GM12878 (cell line): Measurements from ENCODE around the gene TRIM40. TPM values are rescaled to one million over a fixed set of nuclear protein-coding genes. Genes with fewer than 3 reads are reported as not detected.

Source experiments
- ATAC-seq: fragments of 200-7000 bp; cut with Tn5 transposase; 3 replicates; pipeline ENCODE4 v1.9.1; 2020; ENCODE audit warnings: mild to moderate bottlenecking, moderate library complexity
- BruUV-seq: library from RNA; stranded (reverse); fragments of 400-500 nt; replicated peaks from 2 replicates; lab custom pipeline; 2021; lab: Mats Ljungman, UMichigan
- CTCF ChIA-PET: fragments of 300-600 bp; sonication (Branson Sonifier 250); formaldehyde crosslinking; extraction: SDS; loops from one replicate; lab custom pipeline; 2021; ENCODE audit warnings: inconsistent platforms; lab: Yijun Ruan, JAX
- POLR2A ChIA-PET: fragments of 350-600 bp; formaldehyde crosslinking; extraction: SDS; loops from one replicate; lab custom pipeline; 2021; ENCODE audit warnings: inconsistent platforms; lab: Charles Lee
- RAD21 ChIA-PET: fragments of 300-600 bp; sonication (Branson Sonifier 250); formaldehyde crosslinking; loops from one replicate; lab custom pipeline; 2023; ENCODE audit warnings: antibody characterized with exemption; ENCODE audit not compliant: unreplicated experiment; lab: Charles Lee
- SMC1A ChIA-PET: fragments of 300-600 bp; sonication (Branson Sonifier 250); formaldehyde crosslinking; loops from one replicate; lab custom pipeline; 2023; ENCODE audit not compliant: unreplicated experiment, uncharacterized antibody; lab: Charles Lee
- DNase-seq: peaks from one replicate; pipeline ENCODE4 v3.0.0-alpha.2; 2011; ENCODE audit warnings: low read depth, low spot score
- FAIRE-seq: peaks from 3 replicates; lab custom pipeline; 2011; peaks lifted over from hg19 to GRCh38; lab: Jason Lieb, UNC
- H2AFZ ChIP-seq: 2 replicates; pipeline ENCODE4 v1.6.0; 2011; ENCODE audit warnings: low read depth, low read length, control low read depth; ENCODE audit not compliant: control insufficient read depth
- H3K27ac ChIP-seq: 2 replicates; pipeline ENCODE4 v1.5.1; 2011; ENCODE audit warnings: control low read depth; ENCODE audit not compliant: control insufficient read depth, insufficient read depth
- H3K27me3 ChIP-seq, 2 experiments: replicated peaks in 1 of 2; 2 replicates each; pipeline versions ENCODE4 v1.6.0 to v1.6.1; 2011; ENCODE audit warnings: low read length in 1 of 2; ENCODE audit not compliant: control insufficient read depth in 2 of 2, insufficient read depth in 2 of 2
- H3K36me3 ChIP-seq, 2 experiments: 2 replicates each; pipeline ENCODE4 v1.5.1; 2011; ENCODE audit warnings: low read length in 1 of 2; ENCODE audit not compliant: control insufficient read depth in 2 of 2, insufficient read depth in 2 of 2
- H3K4me1 ChIP-seq: 2 replicates; pipeline ENCODE4 v1.6.1; 2011; ENCODE audit warnings: mild to moderate bottlenecking, low read length, moderate library complexity, mixed read lengths; ENCODE audit not compliant: control insufficient read depth, insufficient read depth
- H3K4me2 ChIP-seq: 2 replicates; pipeline ENCODE4 v1.6.0; 2011; ENCODE audit warnings: control low read depth; ENCODE audit not compliant: control insufficient read depth, insufficient read depth
- H3K4me3 ChIP-seq: fragments of 200-600 bp; sonication (generic); 2 replicates; pipeline ENCODE4 v1.5.1; 2016
- H3K79me2 ChIP-seq: 2 replicates; pipeline ENCODE4 v1.6.0; 2011; ENCODE audit warnings: low read length; ENCODE audit not compliant: control insufficient read depth, insufficient read depth
- H3K9ac ChIP-seq: 2 replicates; pipeline ENCODE4 v1.8.0; 2011; ENCODE audit warnings: low read length, control low read depth, mixed read lengths; ENCODE audit not compliant: control insufficient read depth, insufficient read depth
- H3K9me3 ChIP-seq: replicated peaks from 3 replicates; pipeline ENCODE4 v1.5.1; 2011; ENCODE audit warnings: mild to moderate bottlenecking, low read length; ENCODE audit not compliant: control insufficient read depth, insufficient read depth
- H4K20me1 ChIP-seq: 2 replicates; pipeline ENCODE4 v1.6.0; 2011; ENCODE audit not compliant: control insufficient read depth, insufficient read depth
- NFYB ChIP-seq: IDR thresholded peaks from 2 replicates; pipeline ENCODE4 v1.6.1; 2011; ENCODE audit warnings: low read depth, mild to moderate bottlenecking, low read length, improper control_type of control experiment, moderate library complexity; ENCODE audit not compliant: insufficient read depth
- POLR2A ChIP-seq: IDR thresholded peaks from 2 replicates; pipeline ENCODE4 v1.6.1; 2011; ENCODE audit warnings: low read depth, mild to moderate bottlenecking, low read length
- SIX5 ChIP-seq: IDR thresholded peaks from 2 replicates; pipeline ENCODE4 v1.6.1; 2011; ENCODE audit warnings: mild to moderate bottlenecking, low read depth, low read length, moderate library complexity; ENCODE audit not compliant: severe bottlenecking
- ZNF622 ChIP-seq: fragments of 450-650 bp; IDR thresholded peaks from 2 replicates; pipeline ENCODE4 v1.6.1; 2017; ENCODE audit warnings: mild to moderate bottlenecking, inconsistent platforms
- whole genome bisulfite sequencing: methylation state at CpG from one replicate; pipeline ENCODE4 v1.1.6; 2016; ENCODE audit warnings: low lambda C conversion rate; ENCODE audit not compliant: insufficient replicate concordance, insufficient coverage; ENCODE audit errors: missing lambda C conversion rate; 5-methylcytosine and 5-hydroxymethylcytosine counted together
- in situ Hi-C: fragments of 300-500 bp; cut with MboI; formaldehyde crosslinking; loops from 9 replicates; pipeline ENCODE4 v1.14.3; 2018; ENCODE audit warnings: mixed read lengths
- intact Hi-C: fragments of 100-400 bp; cut with micrococcal nuclease; formaldehyde crosslinking; loops from one replicate; pipeline ENCODE4 v1.14.2; 2022; ENCODE audit not compliant: unreplicated experiment
- polyA plus RNA-seq, 11 experiments: library from polyadenylated mRNA; depleted of rRNA in 4 of 11; unstranded in 6 of 11; stranded (reverse) in 5 of 11; fragments of >200 nt; fragmentation: Nextera tagmentation in 4 of 11; fragmentation: Illumina TruSeq in 1 of 11; extraction: Ambion mirVana in 4 of 11; extraction: Trizol in 1 of 11; gene quantifications; 1 replicate in 1 of 11; 2 replicates in 10 of 11; pipeline versions ENCODE4 v1.2.1 to v1.2.3, GENCODE V29; 2011 to 2016; ENCODE audit warnings: inconsistent platforms in 2 of 11, missing spikeins in 2 of 11, low read depth in 1 of 11
- total RNA-seq, 4 experiments: library from RNA; depleted of rRNA in 3 of 4; stranded (reverse); fragments of >200 nt in 3 of 4; fragmentation: Illumina TruSeq in 1 of 4; extraction: Trizol in 1 of 4; gene quantifications; 2 replicates each; pipeline versions ENCODE4 v1.2.1 to v1.2.3, GENCODE V29; 2013 to 2021
- TF ChIP-seq, protein P1 (sequence below): IDR thresholded peaks from 2 replicates; pipeline ENCODE4 v1.6.1; 2012; ENCODE audit warnings: low read depth, low read length, improper control_type of control experiment
- TF ChIP-seq, protein P2 (sequence below): fragments of 450-650 bp; IDR thresholded peaks from 2 replicates; pipeline ENCODE4 v1.6.1; 2016; ENCODE audit warnings: mild to moderate bottlenecking
- TF ChIP-seq, protein P3 (sequence below): IDR thresholded peaks from 2 replicates; pipeline ENCODE4 v1.6.1; 2011; ENCODE audit warnings: borderline replicate concordance, low read depth, mild to moderate bottlenecking, moderate library complexity, low read length; ENCODE audit not compliant: insufficient read depth, poor library complexity, severe bottlenecking
- TF ChIP-seq, protein P4 (sequence below): fragments of 450-650 bp; IDR thresholded peaks from 2 replicates; pipeline ENCODE4 v1.6.1; 2018; ENCODE audit warnings: mild to moderate bottlenecking, low read depth, moderate library complexity; ENCODE audit not compliant: partially characterized antibody
- TF ChIP-seq, protein P5 (sequence below): IDR thresholded peaks from 2 replicates; pipeline ENCODE4 v1.6.1; 2012; ENCODE audit warnings: mild to moderate bottlenecking, low read depth, low read length

TRIM40 gene
- total and polyA plus RNA-seq, 10 of the 15 experiments (the other 5 are each of a cell fraction or from before 2014, with no cell fraction given) = not detected

DNA sequence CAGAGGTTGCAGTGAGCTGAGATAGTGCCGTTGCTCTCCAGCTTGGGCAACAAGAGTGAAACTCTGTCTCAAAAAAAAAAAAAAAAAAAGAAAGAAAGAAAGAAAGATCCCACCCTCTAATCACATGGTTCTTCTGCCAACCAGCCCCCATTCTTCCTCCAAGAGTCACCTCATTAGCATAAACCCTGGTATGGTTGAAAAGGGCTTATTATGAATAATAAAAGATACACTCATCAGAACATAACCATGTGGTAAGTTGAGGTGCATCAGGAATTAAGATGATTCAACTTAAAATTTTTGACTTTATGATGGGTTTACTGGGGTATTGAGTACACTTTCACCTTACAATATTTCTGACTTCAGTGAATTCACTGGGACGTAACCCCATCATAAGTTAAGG is 793 bp upstream of the TRIM40 start:
- RAD21 ChIA-PET = interaction anchor here (0.6 to 8.5 kb wide), 2 partner anchors 30 to 43 kb away, joined by 3 to 333 read pairs; no protein-coding TSS in a partner anchor
- Histone ChIP-seq H3K27me3 (peaks cover 0 to 5% of the 10 kb centered on the region in 2 experiments; a peak in 2 of 4 replicates), H3K4me3 (no peak overlapping the region), H3K9ac (no peak overlapping the region)
- FAIRE-seq = no peak
- TF ChIP-seq, protein P1, sequence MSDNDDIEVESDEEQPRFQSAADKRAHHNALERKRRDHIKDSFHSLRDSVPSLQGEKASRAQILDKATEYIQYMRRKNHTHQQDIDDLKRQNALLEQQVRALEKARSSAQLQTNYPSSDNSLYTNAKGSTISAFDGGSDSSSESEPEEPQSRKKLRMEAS = no peak
- TF ChIP-seq, protein P2, sequence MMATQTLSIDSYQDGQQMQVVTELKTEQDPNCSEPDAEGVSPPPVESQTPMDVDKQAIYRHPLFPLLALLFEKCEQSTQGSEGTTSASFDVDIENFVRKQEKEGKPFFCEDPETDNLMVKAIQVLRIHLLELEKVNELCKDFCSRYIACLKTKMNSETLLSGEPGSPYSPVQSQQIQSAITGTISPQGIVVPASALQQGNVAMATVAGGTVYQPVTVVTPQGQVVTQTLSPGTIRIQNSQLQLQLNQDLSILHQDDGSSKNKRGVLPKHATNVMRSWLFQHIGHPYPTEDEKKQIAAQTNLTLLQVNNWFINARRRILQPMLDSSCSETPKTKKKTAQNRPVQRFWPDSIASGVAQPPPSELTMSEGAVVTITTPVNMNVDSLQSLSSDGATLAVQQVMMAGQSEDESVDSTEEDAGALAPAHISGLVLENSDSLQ = no peak
- TF ChIP-seq SIX5 = no peak
- no peak for TF ChIP-seq NFYB
- no peak for TF ChIP-seq POLR2A
- TF ChIP-seq, protein P3, sequence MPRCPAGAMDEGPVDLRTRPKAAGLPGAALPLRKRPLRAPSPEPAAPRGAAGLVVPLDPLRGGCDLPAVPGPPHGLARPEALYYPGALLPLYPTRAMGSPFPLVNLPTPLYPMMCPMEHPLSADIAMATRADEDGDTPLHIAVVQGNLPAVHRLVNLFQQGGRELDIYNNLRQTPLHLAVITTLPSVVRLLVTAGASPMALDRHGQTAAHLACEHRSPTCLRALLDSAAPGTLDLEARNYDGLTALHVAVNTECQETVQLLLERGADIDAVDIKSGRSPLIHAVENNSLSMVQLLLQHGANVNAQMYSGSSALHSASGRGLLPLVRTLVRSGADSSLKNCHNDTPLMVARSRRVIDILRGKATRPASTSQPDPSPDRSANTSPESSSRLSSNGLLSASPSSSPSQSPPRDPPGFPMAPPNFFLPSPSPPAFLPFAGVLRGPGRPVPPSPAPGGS = no peak
- TF ChIP-seq, protein P4, sequence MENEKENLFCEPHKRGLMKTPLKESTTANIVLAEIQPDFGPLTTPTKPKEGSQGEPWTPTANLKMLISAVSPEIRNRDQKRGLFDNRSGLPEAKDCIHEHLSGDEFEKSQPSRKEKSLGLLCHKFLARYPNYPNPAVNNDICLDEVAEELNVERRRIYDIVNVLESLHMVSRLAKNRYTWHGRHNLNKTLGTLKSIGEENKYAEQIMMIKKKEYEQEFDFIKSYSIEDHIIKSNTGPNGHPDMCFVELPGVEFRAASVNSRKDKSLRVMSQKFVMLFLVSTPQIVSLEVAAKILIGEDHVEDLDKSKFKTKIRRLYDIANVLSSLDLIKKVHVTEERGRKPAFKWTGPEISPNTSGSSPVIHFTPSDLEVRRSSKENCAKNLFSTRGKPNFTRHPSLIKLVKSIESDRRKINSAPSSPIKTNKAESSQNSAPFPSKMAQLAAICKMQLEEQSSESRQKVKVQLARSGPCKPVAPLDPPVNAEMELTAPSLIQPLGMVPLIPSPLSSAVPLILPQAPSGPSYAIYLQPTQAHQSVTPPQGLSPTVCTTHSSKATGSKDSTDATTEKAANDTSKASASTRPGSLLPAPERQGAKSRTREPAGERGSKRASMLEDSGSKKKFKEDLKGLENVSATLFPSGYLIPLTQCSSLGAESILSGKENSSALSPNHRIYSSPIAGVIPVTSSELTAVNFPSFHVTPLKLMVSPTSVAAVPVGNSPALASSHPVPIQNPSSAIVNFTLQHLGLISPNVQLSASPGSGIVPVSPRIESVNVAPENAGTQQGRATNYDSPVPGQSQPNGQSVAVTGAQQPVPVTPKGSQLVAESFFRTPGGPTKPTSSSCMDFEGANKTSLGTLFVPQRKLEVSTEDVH = no peak
- TF ChIP-seq, protein P5, sequence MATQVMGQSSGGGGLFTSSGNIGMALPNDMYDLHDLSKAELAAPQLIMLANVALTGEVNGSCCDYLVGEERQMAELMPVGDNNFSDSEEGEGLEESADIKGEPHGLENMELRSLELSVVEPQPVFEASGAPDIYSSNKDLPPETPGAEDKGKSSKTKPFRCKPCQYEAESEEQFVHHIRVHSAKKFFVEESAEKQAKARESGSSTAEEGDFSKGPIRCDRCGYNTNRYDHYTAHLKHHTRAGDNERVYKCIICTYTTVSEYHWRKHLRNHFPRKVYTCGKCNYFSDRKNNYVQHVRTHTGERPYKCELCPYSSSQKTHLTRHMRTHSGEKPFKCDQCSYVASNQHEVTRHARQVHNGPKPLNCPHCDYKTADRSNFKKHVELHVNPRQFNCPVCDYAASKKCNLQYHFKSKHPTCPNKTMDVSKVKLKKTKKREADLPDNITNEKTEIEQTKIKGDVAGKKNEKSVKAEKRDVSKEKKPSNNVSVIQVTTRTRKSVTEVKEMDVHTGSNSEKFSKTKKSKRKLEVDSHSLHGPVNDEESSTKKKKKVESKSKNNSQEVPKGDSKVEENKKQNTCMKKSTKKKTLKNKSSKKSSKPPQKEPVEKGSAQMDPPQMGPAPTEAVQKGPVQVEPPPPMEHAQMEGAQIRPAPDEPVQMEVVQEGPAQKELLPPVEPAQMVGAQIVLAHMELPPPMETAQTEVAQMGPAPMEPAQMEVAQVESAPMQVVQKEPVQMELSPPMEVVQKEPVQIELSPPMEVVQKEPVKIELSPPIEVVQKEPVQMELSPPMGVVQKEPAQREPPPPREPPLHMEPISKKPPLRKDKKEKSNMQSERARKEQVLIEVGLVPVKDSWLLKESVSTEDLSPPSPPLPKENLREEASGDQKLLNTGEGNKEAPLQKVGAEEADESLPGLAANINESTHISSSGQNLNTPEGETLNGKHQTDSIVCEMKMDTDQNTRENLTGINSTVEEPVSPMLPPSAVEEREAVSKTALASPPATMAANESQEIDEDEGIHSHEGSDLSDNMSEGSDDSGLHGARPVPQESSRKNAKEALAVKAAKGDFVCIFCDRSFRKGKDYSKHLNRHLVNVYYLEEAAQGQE = no peak
- no peak for TF ChIP-seq ZNF622
- TF ChIP-seq, all 136 proteins: peak for 0
- Histone ChIP-seq H3K27ac (no peak overlapping the region), H3K4me2 (no peak overlapping the region), H3K9me3 (no peaks in the 10 kb centered on the region), H4K20me1 (no peaks in the 10 kb centered on the region), H3K36me3 (no peaks in the 10 kb centered on the region), H3K79me2 (no peaks in the 10 kb centered on the region), H3K4me1 (peaks cover 7% of the 10 kb centered on the region; the same call in 1 of the 2 replicates), H2AFZ (no peak overlapping the region)
- ATAC-seq (no peak), DNase-seq (no peak)
- ChIA-PET SMC1A (interaction anchor here (1.2 to 18.7 kb wide), 3 partner anchors 26 to 33 kb away, joined by 4 to 647 read pairs (median 4); partner anchors contain the start of gene TRIM31), POLR2A (no interaction called here), CTCF (interaction anchor here (0.7 to 8.5 kb wide), 2 partner anchors 31 to 84 kb away, joined by 4 to 561 read pairs; no protein-coding TSS in a partner anchor)
- BruUV-seq = no TSS peak
- in situ Hi-C loops (no loop called here), intact Hi-C loops (no loop called here)
- WGBS = 98% methylated on average over 2 of the region's 2 CpGs
